ENCODE measurements around the gene ARHGAP18.

ARHGAP18 gene

DNA sequence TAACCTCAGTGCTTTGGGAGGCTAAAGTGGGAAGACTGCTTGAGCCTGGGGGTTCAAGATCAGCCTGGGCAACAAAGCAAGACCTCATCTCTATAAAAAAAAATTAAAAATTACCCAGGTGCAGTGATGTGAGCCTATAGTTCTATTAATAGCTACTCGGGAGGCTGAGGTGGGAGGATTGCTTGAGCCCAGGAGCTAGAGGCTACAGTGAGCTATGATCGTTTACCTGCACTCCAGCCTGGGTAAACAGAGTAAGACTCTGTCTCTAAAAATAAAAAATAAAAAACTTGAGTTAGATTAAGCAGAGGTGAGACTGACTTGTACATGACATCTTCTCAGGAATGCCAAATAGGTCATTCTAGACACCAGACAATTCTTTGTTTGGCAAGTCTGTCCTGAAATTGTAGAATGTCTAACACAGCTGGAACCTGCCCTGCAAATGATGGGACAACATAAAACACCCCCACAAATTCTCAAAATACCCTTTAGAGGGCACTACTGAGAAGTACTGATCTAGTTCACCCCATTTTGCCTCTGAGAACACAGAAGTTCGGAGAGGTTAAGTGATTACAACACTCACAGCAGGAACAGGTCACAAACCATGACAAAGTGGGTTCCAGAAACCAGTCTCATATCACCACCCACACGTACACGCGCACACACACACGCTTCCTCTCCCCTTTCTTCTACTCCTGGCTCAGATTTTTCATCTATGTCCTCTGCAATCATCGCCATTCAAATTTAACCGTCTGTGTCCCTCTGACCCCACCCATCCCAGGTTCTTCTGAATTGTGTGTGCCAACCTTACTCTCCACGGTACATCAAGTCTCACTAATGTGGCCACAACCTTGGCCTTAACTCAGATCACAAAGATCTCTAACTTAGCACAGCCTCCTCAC is 38.3 kb downstream of the ARHGAP18 start:
- DNase-seq = no peak

DNA sequence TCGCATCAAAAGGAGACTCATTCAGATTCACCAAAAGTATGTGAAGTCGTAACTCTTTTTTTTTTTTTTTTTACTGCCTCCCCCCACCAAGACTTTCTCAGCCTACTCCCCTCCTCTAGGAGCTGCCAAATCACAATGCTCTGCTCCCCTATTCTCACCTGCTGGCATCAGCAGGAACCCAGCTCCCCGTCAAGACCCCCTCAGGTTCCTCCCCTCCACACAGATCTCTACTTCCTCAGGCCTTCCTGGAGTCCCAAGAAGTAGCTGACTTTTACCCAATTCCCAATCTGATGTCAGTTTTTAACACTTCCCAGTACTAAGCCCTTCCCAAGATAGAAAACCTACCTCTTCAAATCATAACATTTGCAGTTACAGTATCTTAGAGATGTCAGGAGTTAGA is 39.3 kb downstream of the ARHGAP18 start:
- no peak for DNase-seq

- DNase-seq = no peak
Observed at GRCh38 chr6:129667621-129668020, 42.4 kb downstream of the ARHGAP18 start.

- no peak for DNase-seq
Observed at GRCh38 chr6:129667034-129667433, 42.9 kb downstream of the ARHGAP18 start.

DNA sequence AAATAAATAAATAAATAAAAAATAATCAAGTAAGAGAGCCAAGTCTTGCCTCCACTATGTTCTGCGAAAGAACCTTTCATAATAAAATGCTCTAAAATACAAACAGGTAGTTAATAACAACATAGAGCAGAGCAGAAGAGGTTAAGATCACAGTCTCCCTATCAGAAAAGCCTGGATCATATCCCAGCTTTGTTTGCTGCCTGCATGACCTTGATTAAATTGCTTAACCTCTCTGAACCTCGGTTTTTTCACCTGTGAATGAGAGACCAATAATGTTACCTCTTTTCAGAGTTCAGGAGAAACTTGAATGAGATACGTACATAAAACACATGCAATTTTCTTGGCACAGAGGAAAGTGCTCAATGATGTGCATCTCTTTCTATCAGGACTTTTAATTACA is 44.4 kb downstream of the ARHGAP18 start:
- no peak for DNase-seq

- DNase-seq = no peak
Observed at GRCh38 chr6:129663531-129663930, 46.4 kb downstream of the ARHGAP18 start.

GRCh38 chr6:129662980-129663431 is 47.0 kb downstream of the ARHGAP18 start:
- no peak for DNase-seq

GRCh38 chr6:129662406-129662766 is 47.6 kb downstream of the ARHGAP18 start:
- no peak for DNase-seq

DNA sequence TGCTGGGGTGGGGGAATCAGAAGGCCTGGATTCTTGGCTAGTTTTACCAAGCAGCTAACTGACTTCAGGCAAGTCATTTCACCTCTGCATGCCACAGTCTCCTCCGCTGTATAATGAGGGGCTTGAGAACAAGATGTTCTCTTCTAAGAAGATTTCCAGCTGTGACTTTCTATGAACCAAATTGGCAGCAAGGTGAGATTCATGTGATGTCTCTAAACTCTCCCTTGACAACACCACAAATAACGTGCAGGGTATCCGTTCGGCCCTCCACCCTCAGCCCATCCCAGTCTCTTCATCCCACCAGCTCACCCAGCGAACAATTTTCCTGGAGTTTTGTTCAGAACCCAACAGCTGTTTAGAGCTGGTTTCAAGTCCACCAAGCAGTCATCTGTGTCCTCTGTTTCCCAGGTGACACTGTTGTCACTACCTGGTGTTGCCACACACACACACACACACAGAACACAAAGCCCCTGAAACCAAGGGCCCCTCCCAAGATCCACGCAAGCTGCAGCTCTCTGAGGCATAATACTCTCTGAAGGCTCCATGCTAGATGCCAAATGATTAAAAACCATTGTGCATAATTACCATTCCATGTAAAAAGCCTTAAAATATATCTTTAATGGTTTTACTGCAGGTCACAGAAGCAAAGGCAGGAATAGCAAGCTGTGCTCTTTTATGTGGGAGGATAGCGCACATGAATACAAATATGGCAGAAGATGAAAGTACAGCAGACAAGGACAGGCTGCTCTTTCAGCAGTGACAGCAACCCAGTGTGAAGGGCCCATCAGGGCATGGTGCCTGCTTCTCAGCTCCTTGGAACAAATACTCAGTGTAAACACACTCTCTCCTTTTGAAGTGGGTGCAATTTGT is 48.2 kb downstream of the ARHGAP18 start:
- peak; percentile 35 for DNase-seq

- no peak for DNase-seq
Observed at GRCh38 chr6:129660346-129660676, 49.7 kb downstream of the ARHGAP18 start.

- DNase-seq = no peak
Observed at GRCh38 chr6:129659590-129660345, 50.2 kb downstream of the ARHGAP18 start.

- no peak for DNase-seq
Observed at GRCh38 chr6:129659167-129659566, 50.8 kb downstream of the ARHGAP18 start.

GRCh38 chr6:129657483-129657882 is 52.5 kb downstream of the ARHGAP18 start:
- DNase-seq = no peak

DNA sequence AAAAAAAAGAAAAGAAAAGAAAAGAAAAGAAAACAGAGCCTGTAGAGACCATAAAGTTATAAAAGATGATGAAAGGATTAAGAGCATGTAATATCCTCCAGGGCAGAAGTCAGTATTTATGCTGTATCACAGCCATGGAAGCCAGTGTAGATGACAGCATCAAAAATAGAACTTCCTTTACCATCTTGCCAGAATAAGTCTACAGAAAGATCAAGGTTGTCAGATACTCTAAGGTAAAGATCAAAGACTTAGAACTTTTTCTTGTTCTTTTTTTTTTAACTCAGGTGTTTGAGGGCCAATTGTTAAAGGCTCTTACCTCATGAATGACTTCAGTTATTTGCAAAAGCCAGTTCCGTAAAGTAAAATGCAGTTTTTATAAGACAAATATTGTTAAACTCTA is 54.6 kb downstream of the ARHGAP18 start:
- DNase-seq = no peak

DNA sequence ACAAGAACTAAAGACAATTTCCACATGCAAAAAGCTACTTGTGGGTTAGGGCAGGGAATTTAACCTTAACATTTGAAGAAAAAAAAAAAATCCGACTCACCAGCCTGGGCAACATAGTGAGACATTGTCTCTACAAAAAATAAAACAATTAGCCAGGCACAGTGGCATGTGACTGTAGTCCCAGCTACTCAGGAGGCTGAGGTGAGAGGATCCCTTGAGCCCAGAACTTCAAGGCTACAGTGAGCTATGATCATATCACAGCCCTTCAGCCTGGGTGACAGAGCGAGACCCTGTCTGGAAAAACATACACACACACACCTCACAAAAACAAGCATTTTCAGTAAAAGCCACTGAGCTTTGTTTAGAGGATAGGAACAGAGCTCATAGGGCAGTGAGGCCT is 56.2 kb downstream of the ARHGAP18 start:
- DNase-seq = no peak

DNA sequence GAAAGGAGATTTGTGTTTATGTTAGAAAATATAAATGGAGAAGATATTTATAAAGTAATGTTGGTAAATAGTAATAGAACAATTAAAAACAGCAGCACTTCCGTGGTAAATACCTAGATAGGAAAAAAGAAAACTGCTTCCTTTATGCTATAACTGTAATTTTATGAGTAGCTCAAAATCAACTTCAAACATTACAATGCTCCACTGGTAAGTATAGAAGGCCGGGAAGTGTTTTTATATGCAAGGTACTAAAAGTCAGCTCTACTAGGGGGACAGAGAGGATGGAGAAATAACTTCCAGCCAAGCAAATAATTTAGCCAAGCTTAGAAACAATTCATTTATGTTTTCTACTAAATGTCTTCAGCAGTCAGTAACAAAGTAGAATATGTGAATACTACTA is 56.7 kb downstream of the ARHGAP18 start:
- DNase-seq = no peak

- DNase-seq = no peak
Observed at GRCh38 chr6:129651291-129651691, 58.7 kb downstream of the ARHGAP18 start.

GRCh38 chr6:129648819-129649491 is 61.0 kb downstream of the ARHGAP18 start:
- no peak for DNase-seq

- DNase-seq = no peak
Observed at GRCh38 chr6:129647044-129647443, 62.9 kb downstream of the ARHGAP18 start.

- DNase-seq = no peak
Observed at GRCh38 chr6:129646642-129647041, 63.3 kb downstream of the ARHGAP18 start.

- no peak for DNase-seq
Observed at GRCh38 chr6:129645830-129646579, 64.0 kb downstream of the ARHGAP18 start.

All from right kidney (tissue), 1 donor.